Measurements from ENCODE around the gene VAPA.

DNA sequence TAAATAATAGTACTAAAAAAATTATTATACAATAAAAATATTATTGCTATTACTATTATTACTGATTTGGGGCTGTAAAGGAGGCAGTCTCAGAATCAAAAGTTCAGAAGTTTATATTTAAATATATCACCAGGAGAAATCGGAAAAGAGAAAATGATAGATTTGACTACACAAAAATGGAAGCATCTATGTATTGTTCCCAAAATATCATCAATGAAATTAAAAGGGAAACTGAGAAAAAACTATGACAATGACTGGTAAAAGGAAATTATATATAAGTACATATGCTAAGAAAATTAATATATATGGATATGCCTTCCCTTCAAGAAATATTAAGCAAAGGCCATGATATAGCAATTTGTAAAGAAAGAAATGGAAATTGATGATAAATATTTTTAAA is 35.7 kb upstream of the VAPA start:
- TF ChIP-seq, protein P1, sequence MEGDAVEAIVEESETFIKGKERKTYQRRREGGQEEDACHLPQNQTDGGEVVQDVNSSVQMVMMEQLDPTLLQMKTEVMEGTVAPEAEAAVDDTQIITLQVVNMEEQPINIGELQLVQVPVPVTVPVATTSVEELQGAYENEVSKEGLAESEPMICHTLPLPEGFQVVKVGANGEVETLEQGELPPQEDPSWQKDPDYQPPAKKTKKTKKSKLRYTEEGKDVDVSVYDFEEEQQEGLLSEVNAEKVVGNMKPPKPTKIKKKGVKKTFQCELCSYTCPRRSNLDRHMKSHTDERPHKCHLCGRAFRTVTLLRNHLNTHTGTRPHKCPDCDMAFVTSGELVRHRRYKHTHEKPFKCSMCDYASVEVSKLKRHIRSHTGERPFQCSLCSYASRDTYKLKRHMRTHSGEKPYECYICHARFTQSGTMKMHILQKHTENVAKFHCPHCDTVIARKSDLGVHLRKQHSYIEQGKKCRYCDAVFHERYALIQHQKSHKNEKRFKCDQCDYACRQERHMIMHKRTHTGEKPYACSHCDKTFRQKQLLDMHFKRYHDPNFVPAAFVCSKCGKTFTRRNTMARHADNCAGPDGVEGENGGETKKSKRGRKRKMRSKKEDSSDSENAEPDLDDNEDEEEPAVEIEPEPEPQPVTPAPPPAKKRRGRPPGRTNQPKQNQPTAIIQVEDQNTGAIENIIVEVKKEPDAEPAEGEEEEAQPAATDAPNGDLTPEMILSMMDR (IDR thresholded peaks at IDR 0.05), result no peak
- TF ChIP-seq, protein P2, sequence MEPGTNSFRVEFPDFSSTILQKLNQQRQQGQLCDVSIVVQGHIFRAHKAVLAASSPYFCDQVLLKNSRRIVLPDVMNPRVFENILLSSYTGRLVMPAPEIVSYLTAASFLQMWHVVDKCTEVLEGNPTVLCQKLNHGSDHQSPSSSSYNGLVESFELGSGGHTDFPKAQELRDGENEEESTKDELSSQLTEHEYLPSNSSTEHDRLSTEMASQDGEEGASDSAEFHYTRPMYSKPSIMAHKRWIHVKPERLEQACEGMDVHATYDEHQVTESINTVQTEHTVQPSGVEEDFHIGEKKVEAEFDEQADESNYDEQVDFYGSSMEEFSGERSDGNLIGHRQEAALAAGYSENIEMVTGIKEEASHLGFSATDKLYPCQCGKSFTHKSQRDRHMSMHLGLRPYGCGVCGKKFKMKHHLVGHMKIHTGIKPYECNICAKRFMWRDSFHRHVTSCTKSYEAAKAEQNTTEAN (CRISPR knock-in tag; IDR thresholded peaks at IDR 0.05), result no peak
- TF ChIP-seq TP53 (CRISPR knock-in tag; IDR thresholded peaks at IDR 0.05) (no peak), GRHL2 (CRISPR knock-in tag; IDR thresholded peaks at IDR 0.05; ENCODE audit: insufficient replicate concordance, severe bottlenecking) (no peak), FOXJ3 (CRISPR knock-in tag; IDR thresholded peaks at IDR 0.05; ENCODE audit: borderline replicate concordance) (no peak), ESRRA (CRISPR knock-in tag; IDR thresholded peaks at IDR 0.05; ENCODE audit: borderline replicate concordance) (no peak), KAT7 (CRISPR knock-in tag; IDR thresholded peaks at IDR 0.05; ENCODE audit: borderline replicate concordance) (no peak), ZNF423 (CRISPR knock-in tag; IDR thresholded peaks at IDR 0.05) (no peak), ZNF671 (CRISPR knock-in tag; IDR thresholded peaks at IDR 0.05) (no peak)
- TF ChIP-seq, protein P3, sequence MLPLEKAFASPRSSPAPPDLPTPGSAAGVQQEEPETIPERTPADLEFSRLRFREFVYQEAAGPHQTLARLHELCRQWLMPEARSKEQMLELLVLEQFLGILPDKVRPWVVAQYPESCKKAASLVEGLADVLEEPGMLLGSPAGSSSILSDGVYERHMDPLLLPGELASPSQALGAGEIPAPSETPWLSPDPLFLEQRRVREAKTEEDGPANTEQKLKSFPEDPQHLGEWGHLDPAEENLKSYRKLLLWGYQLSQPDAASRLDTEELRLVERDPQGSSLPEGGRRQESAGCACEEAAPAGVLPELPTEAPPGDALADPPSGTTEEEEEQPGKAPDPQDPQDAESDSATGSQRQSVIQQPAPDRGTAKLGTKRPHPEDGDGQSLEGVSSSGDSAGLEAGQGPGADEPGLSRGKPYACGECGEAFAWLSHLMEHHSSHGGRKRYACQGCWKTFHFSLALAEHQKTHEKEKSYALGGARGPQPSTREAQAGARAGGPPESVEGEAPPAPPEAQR (CRISPR knock-in tag; IDR thresholded peaks at IDR 0.05), result no peak
- TF ChIP-seq, protein P4, sequence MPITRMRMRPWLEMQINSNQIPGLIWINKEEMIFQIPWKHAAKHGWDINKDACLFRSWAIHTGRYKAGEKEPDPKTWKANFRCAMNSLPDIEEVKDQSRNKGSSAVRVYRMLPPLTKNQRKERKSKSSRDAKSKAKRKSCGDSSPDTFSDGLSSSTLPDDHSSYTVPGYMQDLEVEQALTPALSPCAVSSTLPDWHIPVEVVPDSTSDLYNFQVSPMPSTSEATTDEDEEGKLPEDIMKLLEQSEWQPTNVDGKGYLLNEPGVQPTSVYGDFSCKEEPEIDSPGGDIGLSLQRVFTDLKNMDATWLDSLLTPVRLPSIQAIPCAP (CRISPR knock-in tag; IDR thresholded peaks at IDR 0.05), result no peak
